GM18907 (cell line): ENCODE results near the gene SMIM12.

Source experiments
- ATAC-seq: cut with Tn5 transposase; IDR thresholded peaks from one replicate; pipeline ENCODE4 v1.9.1; 2021; ENCODE audit warnings: mild to moderate bottlenecking, moderate library complexity; ENCODE audit not compliant: unreplicated experiment

Gene SMIM12

DNA sequence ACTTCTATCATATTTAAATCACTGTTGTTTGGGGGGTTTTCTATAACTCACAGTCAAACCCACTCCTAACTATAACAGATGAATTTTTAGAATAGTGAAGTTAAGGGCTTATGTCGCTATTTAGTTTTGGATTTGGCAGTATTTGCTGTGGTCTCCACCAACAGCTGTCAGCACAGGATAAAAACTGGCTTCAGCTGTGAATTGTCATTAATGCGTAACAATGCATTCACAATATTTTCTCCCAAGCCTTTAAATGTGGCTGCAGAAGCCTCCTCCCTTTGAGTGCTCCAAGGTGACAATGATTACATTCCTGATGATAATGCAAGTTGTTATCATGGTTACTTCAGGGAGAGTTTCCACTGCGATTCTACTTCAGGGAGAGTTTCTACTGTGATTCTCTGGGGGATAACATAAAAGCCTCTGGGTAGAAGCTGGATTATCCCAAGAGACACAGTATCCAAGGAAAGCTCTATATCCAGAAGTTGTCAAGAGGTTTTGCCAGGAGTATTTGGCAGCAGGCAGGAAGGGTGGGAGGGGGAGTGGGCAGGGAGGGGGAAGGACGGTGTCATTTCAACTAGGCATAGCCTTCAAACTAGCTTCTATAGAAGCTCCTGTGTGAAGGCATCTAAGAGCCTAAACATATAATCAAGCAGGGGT, 14.9 kb upstream of the SMIM12 start:
- ATAC-seq, result no peak

DNA sequence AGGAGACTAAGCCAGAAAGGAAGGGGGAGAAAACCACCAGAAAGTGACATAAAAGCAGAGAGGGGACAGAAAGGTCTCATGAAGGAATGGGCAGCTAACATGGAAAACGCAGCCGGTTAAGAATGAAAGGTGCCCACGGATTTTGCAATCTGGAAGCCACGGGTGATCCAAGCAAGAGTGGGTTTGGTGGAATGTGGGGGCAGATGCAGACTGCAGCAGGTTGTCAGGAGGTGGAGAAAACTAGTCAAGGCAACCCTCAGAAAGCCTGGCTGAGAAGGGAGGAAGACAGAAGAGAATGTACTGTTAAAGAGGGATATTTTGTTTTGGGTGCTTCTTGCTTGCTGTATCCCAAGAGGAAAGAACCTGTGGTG, 12.6 kb upstream of the SMIM12 start:
- no peak for ATAC-seq

DNA sequence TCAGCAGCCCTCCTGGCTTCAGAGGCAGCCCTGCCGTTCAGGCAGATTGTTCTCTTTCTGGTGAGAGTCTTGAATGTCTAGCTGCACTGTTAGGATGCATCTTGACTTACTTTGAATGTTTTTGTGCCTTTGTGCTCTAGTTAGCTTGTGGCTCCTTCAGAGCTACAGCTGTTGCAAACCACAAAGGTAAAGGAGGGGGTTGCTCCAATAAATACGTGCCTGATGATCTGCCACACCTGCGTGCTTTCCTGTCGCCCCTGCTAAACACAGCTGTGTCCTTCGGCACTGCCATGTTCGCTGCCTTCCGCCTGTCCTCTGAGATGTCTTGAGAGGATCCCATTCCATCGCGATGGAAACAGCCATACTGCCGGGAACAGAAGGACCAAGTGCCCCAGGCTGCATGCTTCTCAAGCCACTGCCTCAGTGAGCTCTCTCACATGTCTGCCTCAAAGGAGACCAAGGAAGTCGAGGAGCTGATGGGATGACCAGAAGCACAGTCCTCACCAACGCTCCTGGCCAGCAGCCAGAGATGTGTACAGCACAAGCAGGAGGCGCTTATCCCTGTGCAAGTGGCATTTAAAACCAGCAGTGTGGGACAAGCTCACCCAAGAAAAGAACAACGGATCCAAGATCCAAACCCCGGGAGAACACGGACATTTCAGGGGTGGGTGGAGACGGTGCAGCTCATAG, 12.0 kb upstream of the SMIM12 start:
- no peak for ATAC-seq

DNA sequence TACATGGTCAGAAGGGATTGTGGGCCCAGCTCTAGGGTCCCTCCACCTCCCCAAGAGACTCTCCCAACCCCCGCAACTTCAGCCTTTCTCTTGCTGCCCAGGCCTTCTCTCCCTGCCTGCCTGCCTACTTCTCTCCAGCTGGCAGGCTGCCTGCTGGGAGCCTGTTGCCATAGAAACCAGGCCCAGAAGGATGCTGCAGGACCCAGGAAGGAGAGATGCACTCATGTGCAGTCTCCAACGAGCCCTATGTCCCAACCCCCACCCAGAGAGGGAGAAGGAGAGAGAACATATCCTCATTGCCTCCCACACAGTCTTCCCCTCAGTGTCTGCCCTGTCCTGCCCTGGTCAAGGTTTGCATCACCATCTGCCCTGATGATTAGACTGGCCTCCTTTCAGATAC, 10.8 kb upstream of the SMIM12 start:
- ATAC-seq, result no peak

DNA sequence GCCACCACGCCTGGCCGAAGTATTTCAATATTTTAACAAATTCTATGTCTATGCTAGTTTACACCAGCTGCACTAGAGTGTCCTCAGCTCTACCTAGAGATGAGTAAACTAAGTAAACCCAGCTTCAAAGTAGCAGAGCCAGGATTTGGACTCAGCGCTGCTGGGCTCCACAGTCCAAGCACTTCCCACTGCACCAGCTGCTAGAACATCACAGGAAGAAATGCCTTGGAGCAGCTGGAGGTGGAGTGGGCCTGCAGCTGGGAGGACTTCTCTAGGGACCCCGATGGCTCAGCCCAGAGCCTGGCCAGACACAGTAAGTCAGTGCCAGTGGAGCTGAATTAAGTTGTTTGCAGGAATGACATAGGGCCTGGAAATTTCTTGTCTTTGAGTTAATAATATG, 10.2 kb upstream of the SMIM12 start:
- no peak for ATAC-seq

DNA sequence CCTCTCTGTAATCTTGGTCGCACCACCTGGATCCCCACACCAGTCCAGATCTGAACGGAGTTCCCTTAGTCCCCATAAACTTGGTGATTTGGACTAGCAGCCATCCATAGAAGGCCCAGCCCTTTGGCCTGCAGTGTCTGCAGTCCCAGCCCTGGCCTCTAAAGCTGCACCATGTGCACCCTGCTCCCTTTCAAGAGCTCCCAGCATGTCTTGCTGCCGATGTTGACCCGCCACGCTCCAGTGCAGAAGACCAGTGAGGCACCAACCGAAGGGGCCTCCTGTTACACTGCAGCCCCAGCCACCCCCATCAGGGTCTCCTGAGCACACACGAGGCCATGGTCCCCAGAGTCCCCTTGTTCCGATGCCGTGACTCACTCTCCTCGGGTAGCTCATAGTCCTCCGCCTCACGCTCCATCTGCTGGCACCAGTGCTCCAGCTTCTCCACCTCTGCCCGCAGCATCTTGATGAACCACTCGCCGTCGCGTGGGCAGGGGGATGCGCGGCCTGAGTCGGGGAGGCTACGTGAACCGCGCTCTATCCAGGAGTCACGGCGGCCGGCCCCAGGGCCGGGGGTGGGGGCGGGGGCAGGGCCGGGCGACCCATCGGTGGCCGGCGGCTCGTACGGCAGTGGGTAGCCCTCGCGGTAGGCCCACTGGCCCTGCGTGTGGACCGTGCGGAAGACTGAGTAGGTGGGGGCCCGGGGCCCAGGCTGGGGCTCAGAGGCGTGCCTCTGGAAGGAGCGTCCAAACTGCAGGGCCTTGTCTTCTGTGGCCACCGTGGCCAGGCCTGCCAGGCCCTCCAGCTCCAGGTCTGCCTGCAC, 8.9 kb upstream of the SMIM12 start:
- ATAC-seq, result no peak

DNA sequence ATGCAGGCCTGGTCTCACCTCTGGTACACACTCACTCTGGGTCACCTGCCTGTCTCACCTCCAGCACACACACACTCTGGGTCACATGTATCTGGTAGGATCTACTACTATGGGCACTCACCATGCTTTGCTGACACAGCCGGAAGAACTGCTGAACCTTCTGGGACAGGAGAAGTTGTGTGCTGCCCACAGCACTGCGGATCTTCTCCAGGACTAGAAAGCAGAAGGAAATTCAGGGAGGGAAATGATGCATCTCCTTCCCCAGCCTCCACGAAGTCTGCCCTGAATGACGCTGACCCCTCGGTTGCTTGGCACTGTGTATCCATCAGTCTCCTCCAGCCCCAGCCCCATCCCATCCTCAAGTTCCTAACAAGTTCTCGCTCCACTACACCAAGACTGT, 7.9 kb upstream of the SMIM12 start:
- no peak for ATAC-seq

DNA sequence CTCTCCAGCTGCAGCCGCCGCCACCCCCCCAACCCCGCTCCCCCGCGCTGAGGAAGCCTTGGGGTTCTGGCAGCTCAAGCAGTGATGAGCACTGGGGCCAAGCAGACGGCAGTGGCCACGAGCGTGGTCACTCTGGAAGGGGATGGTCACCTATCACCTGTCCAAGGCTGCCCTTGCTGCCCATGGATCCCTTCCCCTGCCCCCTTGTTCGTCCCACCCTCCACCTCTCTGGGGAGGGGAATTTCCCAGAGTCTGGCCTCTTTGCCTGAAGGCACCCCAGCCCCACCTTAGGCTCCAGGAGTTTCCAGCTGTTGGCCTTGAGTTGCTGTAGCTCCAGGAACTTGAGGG, 7.2 kb upstream of the SMIM12 start:
- ATAC-seq, result no peak

DNA sequence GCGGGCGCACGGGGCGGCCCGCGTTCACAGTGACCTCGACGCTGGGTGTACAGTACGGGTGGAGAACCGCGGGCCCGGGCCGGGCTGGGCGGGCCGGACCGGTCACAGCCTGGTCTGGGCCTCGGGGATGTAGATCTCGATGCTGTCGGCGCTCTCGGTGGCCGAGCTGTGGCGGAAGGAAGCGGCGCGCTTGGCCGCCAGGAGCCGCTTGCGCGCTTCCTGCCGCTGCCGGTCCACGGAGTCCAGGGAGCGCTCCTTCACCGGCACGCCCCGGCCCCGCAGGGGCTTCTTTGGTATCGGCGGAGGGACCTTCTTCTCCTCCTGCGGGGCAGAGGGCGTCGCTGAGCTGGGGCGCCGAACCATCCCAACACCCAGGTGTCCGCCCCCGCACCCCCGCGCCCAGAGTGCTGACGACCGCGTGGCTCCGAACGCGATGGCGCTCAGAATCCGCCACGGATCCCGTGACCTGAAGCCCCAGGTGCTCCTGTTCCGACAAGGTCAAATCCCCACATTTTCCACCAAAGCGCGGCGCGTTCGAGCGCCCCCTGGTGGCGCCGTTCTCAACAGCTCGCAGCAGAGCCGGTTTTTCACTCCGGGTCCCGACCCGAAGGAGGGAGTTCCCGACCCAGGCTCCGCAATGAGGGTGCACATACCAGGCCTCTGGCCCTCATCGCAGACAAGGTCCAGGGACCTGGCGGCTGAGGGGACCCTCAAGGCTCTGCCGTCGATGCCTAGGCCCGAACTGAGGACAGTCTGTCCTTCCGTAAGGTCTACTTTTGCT, 6.6 kb upstream of the SMIM12 start:
- peak; percentile 57 for ATAC-seq

DNA sequence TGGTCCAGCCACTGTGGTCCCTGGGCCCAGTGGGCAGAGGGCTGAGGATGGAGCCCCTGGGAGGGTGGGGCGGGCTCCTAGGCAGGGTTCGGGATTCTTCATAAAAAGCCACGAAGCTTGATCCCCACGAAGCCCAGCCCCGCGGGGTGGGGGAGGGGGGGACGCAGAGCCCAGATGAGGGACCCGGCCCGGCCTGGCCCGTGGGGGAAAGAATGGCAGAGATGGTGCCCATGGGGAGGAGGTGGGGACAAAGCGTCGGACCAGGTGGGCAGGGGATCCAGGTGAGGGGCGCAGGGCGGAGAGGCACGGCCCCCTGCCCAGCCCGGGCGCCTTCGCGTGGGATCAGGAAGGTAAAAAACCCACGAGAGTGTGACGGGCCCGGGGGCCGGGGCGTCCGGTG, 6.0 kb upstream of the SMIM12 start:
- no peak for ATAC-seq

DNA sequence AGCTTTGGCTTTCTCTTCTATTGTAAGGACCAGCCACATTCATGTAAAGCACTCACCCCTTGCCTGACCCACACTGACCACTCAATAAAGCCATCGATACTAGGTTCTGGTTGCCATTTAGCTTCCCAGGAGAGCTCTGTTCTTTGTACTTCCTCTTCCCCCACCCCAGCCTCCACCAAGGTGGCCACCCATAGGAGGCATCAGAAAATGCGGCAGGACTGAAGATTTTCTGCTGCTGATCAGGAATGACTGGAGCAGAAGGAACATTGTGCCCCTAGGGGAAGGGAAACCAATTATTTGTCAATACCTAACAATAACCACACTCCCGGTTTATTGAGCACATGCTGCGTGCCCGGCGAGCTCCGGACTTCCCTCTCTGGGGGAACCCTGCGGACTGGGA, 5.2 kb upstream of the SMIM12 start:
- no peak for ATAC-seq

DNA sequence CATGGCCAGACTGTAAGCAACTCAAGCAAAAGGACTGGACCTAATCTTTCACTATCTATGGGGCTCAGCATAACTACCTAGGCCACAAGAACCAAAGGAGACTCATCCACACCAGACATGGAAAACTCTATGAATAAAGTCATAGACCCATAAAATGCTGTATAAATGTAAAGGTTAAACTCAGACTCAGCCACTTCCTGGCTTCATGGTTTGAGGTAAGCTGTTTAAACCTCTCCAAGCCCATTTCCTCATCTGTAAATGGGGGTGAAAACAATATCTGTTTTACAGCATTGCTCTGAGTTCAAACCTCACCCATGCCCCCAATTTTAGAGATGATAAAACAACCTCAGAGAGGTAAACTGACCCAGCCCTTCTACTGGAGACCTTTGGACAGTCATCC, 4.0 kb upstream of the SMIM12 start:
- no peak for ATAC-seq

DNA sequence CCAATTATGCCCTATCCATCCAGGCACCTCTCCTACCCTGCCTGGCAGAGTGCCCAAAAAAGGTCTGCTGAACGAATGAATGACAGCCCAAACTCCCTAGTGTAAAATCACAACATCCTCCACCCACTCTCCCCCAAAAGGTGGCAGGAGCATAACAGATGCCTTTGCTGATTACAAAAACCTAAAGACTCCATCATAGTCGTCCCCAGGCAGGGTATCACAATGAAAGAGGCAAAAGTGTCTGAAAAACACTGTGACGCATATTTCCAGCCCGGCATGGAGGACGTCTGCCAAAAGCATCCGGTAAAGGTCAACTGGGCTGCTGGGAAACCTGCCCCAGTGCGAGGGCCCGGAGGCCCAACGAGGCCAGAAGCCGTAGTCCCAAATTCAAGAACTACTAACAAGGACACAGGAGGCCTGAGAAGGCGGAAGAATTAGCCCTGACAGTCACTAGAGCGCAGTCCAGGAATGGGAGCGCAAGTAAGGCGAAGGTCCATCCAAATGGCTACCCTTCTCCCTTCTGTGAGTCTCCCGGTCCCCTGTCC, 576 bp downstream of the SMIM12 start:
- peak; percentile 17 for ATAC-seq

DNA sequence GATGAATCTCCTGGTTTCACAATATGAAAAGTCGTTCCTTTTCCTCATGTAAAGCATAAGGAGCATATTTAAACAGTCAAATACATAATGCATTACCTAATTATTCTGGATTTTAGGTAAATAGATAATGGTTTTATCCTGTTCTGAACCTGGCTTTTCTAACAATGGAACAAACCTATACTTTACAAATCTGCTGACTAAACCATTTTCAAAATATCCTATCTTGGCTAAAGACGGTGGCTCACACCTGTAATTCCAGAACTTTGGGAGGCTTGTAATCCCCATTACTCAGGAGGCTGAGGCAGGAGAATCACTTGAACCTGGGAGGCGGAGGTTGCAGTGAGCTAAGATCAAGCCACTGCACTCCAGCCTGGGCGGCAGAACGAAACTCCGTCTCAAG, 2.9 kb downstream of the SMIM12 start:
- ATAC-seq, result no peak

DNA sequence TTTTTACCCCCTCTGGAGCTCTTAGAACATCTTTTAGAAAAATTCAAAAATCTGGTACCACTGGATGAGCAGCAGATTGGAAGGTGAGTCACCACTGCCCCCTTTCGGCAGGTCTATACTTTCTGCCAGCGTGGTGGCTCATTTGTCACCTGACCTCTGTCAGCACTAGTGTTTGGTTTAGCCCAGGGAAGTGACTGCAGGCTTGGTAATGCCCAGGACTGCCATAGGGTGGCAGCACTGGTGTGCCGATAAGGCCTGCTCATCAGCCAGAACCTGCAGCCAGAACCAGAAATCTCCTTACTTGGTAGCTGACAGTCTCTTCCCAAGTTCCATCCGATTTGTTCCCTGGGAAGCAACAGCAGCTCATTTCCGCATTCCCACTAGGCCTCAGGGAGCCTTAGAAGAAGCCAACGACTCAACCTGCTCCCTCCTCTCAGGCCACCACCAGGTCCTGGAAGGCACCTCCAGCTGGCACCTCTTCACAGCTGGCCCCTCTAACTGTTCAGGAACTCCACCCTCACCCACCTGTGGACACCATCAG, 6.8 kb downstream of the SMIM12 start:
- ATAC-seq, result peak; percentile 93

DNA sequence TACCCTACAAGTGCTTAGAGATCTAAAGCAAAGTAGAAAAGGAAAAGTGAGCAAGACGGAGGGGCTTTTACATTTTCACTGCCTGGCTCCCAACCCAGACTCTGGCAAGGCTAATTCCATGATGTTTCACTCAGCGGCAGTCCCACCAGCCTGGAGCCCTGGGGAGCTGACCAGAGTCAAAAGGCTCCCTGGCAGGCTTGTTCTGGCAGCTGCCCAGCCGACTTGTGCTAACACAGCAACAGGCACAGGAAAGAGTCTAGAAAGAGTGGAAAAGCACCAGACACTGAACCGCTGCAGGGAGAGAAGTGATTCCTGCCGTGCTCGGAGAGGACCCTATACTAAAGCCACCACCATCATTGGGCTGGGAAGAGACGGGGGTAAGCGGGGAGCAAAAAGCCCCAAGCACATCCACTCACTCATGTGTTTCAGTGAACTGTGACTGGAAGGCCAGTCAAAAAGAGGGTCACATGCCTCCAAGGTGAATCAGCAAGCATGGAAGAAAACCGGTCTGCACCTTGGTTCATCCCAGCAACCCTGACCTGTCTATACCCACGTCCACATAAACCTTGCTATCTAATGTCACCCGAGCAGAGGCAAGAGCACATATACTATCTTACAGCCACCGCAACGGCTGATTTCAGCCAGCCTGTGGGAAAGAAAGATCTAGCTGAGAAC, 8.0 kb downstream of the SMIM12 start:
- ATAC-seq, result no peak

DNA sequence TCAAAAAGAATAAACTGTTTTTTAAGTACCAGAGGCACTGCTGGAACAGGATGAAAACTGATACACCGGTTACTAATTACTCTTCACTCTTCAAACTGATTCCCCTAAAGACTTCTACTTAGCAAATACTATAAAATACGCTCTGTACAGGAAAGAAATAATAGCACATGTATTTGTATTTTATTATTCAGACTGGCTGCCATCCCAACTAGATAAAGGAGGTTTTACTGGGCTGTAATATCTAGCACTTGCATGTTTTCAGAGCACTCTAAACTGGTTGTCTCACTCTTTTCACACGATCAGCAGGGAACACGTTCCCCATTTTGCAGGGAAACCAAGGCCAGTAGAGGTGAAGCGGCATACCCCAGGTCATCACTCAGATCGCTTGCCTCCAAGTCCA, 9.2 kb downstream of the SMIM12 start:
- ATAC-seq, result no peak

DNA sequence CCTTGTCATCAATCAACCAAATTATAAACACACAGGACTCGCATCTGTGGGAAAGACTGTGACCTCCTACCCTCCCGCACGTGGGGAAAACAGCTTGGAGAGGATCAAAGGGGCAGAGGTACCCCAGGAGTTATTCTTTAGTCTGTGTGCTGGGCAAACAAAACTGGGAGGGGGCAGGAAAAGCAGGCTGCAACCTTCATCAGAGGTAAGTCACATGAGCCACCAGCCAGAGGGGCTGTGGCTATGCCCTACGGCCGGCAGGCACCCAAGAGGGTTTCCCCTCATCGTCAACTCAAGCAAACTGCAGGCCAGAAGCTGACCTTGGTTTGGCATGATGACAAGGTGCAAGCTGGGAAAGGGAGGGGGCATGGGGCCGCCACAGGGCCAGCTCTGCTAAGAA, 12.5 kb downstream of the SMIM12 start:
- ATAC-seq, result no peak

DNA sequence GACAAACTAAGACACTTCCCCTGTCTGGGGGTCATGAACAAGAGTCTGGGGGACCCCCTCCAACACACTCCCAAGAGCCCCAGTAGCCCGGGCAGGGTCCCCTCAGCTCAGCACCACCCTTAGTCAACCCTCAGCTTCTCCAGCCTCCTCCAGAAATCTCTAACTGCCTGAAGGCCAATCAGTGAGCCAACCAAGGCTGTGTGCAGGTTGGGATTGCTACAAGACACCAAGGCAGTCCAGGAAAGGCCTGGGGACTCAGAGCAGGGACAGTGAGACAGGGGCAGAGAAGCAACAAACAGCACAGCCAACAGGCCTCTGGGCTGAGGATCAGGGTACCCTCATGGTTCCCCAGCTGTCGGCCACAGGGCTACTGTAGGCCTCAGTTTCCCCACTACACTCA, 13.3 kb downstream of the SMIM12 start:
- ATAC-seq, result no peak

DNA sequence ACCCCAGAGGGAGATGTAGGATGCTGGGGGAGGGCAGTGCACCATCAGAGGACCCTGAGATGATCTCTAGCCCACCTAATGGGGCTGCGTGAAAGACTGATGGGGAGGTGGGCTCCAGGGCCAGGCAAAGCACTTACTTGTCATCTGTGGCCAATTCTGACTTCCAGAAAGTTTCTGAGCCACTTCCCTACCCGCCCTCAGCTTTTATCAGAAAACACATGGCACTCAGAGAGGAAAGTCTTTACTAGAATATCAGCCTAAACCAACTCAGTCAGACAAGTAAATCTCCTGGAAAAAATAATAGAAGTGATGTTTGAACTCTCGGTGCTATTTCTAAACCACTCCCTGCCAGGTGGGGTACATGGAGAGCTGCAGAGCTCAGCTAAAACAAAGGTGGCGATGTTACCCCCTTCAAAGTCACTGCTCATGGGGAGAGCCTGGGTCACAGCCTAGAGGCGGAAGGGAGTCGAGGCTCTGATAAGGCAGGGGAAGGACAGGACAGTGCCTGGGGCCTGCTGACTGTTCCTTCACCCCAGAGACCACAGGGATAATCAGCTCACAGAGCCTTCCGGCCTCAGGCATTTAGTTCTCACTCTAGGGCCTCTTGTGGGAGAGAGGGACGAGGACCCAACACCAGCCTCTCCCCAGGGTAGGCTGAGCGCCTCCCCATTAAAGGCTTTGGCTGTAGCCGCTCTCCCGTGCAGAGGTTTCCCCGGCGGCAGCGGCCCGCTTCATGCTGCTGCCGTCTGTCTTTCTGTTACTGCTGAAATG, 14.2 kb downstream of the SMIM12 start:
- ATAC-seq, result no peak
